CD4-positive, CD25-positive, alpha-beta regulatory T cell (primary cell): ENCODE data around the gene BTBD19. TPM values are rescaled to one million over a fixed set of nuclear protein-coding genes. Genes with fewer than 3 reads are reported as not detected.
"Not testable (repeated sequence)": the region's sequence is repeated elsewhere in the genome, so short reads cannot be mapped to it uniquely, and the experiment has no call there.

Source experiments
- ATAC-seq, 2 donors: fragments of 150-1000 bp; cut with Tn5 transposase; one replicate each; pipeline ENCODE4 v1.10.0; 2021; ENCODE audit warnings: low read depth in 2 of 2, moderate number of reproducible peaks in 2 of 2, moderate library complexity in 1 of 2
- DNase-seq, 3 donors: peaks; one replicate each; pipeline versions ENCODE4 v3.0.0 to v3.0.0-alpha.2; 2012 to 2022; ENCODE audit warnings: mixed read lengths in 1 of 3
- H3K27ac ChIP-seq: one replicate; pipeline ENCODE4 v1.7.0; 2013; ENCODE audit warnings: mild to moderate bottlenecking, low read length; ENCODE audit not compliant: insufficient read depth, poor library complexity, severe bottlenecking
- H3K27me3 ChIP-seq: one replicate; pipeline ENCODE4 v1.7.0; 2013; ENCODE audit warnings: low read length; ENCODE audit not compliant: control insufficient read depth, insufficient read depth
- H3K36me3 ChIP-seq: one replicate; pipeline ENCODE4 v1.7.0; 2013; ENCODE audit warnings: mild to moderate bottlenecking, low read length, moderate library complexity; ENCODE audit not compliant: control insufficient read depth, insufficient read depth
- H3K4me1 ChIP-seq: 2 replicates; pipeline ENCODE4 v1.7.0; 2013; ENCODE audit warnings: mild to moderate bottlenecking, low read length; ENCODE audit not compliant: insufficient read depth, control insufficient read depth, poor library complexity, severe bottlenecking
- H3K4me3 ChIP-seq: one replicate; pipeline ENCODE4 v1.7.0; 2013; ENCODE audit warnings: low read depth, mild to moderate bottlenecking, low read length, moderate library complexity
- H3K9me3 ChIP-seq, 2 experiments: 1 replicate in 1 of 2; 2 replicates in 1 of 2; pipeline ENCODE4 v1.7.0; 2013; ENCODE audit warnings: low read length in 2 of 2, mild to moderate bottlenecking in 1 of 2, moderate library complexity in 1 of 2; ENCODE audit not compliant: control insufficient read depth in 2 of 2
- H3K27ac Mint-ChIP-seq, 3 donors: one replicate each; pipeline ENCODE4 v1.8.0; 2020 to 2022; ENCODE audit warnings: mild to moderate bottlenecking in 3 of 3, mixed read lengths in 3 of 3, moderate library complexity in 2 of 3
- H3K27me3 Mint-ChIP-seq: one replicate; pipeline ENCODE4 v1.8.0; 2022; ENCODE audit warnings: mild to moderate bottlenecking, mixed read lengths
- H3K36me3 Mint-ChIP-seq: one replicate; pipeline ENCODE4 v1.8.0; 2020; ENCODE audit warnings: mixed read lengths
- H3K4me1 Mint-ChIP-seq, 4 donors: one replicate each; pipeline ENCODE4 v1.8.0; 2020 to 2022; ENCODE audit warnings: mixed read lengths in 4 of 4, mild to moderate bottlenecking in 1 of 4
- H3K4me3 Mint-ChIP-seq, 4 donors: one replicate each; pipeline ENCODE4 v1.8.0; 2020 to 2022; ENCODE audit warnings: mild to moderate bottlenecking in 4 of 4, mixed read lengths in 4 of 4, moderate library complexity in 3 of 4
- H3K9me3 Mint-ChIP-seq, 7 donors: one replicate each; pipeline ENCODE4 v1.8.0; 2020 to 2022; ENCODE audit warnings: mixed read lengths in 7 of 7, mild to moderate bottlenecking in 3 of 7, moderate library complexity in 2 of 7
- polyA plus RNA-seq, 4 donors: library from polyadenylated mRNA; unstranded; fragments of 300-500 nt; fragmentation: Illumina TruSeq; gene quantifications; one replicate each; pipeline ENCODE4 v1.2.3, GENCODE V29; 2021
- total RNA-seq: library from RNA; stranded (reverse); gene quantifications from one replicate; pipeline ENCODE4 v1.2.3, GENCODE V29; 2022

Gene BTBD19
- total and polyA plus RNA-seq, 5 donors from 2014 or later, result 0.31 to 45.4 (median 0.87) TPM; not detected in 2

- Mint-ChIP-seq H3K27ac (no peak overlapping the region), H3K36me3 (no peaks in the 10 kb centered on the region), H3K9me3 (peaks cover 0 to 2% (median 0%) of the 10 kb centered on the region in 7 donors), H3K27me3 (no peaks in the 10 kb centered on the region), H3K4me3 (peak overlapping the region in 1 of 4 donors; percentile 71), H3K4me1 (peaks cover 11 to 43% (median 28%) of the 10 kb centered on the region in 4 donors)
- DNase-seq, result no peak
- no peak overlapping the region for H3K4me3 ChIP-seq
- H3K4me1 ChIP-seq, result peaks cover 18% of the 10 kb centered on the region
- H3K27ac ChIP-seq, result no peak overlapping the region
- H3K36me3 ChIP-seq, result no peaks in the 10 kb centered on the region
- no peaks in the 10 kb centered on the region for H3K27me3 ChIP-seq
- no peaks in the 10 kb centered on the region for H3K9me3 ChIP-seq
- no peak for ATAC-seq
These were observed 13.9 kb downstream of the BTBD19 start for GRCh38 chr1:44822131-44822701.

GRCh38 chr1:44822981-44823451, 14.7 kb downstream of the BTBD19 start:
- Mint-ChIP-seq H3K4me3 (peak overlapping the region in 1 of 4 donors; percentile 71), H3K27ac (peak overlapping the region in 1 of 3 donors; percentile 31), H3K36me3 (no peaks in the 10 kb centered on the region), H3K4me1 (peaks cover 10 to 38% (median 22%) of the 10 kb centered on the region in 4 donors), H3K27me3 (no peaks in the 10 kb centered on the region), H3K9me3 (peaks cover 0 to under 1% (median 0%) of the 10 kb centered on the region in 7 donors)
- H3K27ac ChIP-seq, result no peak overlapping the region
- H3K4me1 ChIP-seq, result peaks cover 18% of the 10 kb centered on the region
- H3K9me3 ChIP-seq, result no peaks in the 10 kb centered on the region
- no peaks in the 10 kb centered on the region for H3K27me3 ChIP-seq
- no peaks in the 10 kb centered on the region for H3K36me3 ChIP-seq
- H3K4me3 ChIP-seq, result no peak overlapping the region
- ATAC-seq (no peak), DNase-seq (no peak)

- DNase-seq, H3K9me3 Mint-ChIP-seq, H3K9me3 ChIP-seq, H3K4me3 ChIP-seq, H3K27me3 Mint-ChIP-seq, ATAC-seq, H3K27ac Mint-ChIP-seq, H3K36me3 Mint-ChIP-seq, H3K36me3 ChIP-seq, H3K27ac ChIP-seq, H3K27me3 ChIP-seq: not testable (repeated sequence)
- H3K4me1 ChIP-seq, result peaks cover 12% of the 10 kb centered on the region
- Mint-ChIP-seq H3K4me3 (peak overlapping the region in 1 of 4 donors; percentile 22), H3K4me1 (peaks cover 7 to 26% (median 17%) of the 10 kb centered on the region in 4 donors)
These were observed 16.1 kb downstream of the BTBD19 start for GRCh38 chr1:44824392-44824791.

GRCh38 chr1:44826375-44827196, 18.3 kb downstream of the BTBD19 start:
- ATAC-seq, result peak in 1 of 2 donors; percentile 19
- H3K27ac ChIP-seq, result no peak overlapping the region

GRCh38 chr1:44827197-44828002, 19.1 kb downstream of the BTBD19 start:
- H3K36me3 ChIP-seq, result no peaks in the 10 kb centered on the region
- peaks cover 0 to 2% (median 0%) of the 10 kb centered on the region in 4 donors for H3K4me1 Mint-ChIP-seq
- no peak overlapping the region for H3K4me3 ChIP-seq
- H3K27ac ChIP-seq, result no peak overlapping the region
- no peaks in the 10 kb centered on the region for H3K9me3 ChIP-seq
- no peak overlapping the region for H3K4me3 Mint-ChIP-seq
- H3K27ac Mint-ChIP-seq, result no peak overlapping the region
- ATAC-seq (no peak), DNase-seq (no peak)
- H3K27me3 Mint-ChIP-seq, result no peaks in the 10 kb centered on the region
- H3K9me3 Mint-ChIP-seq, result no peaks in the 10 kb centered on the region
- no peaks in the 10 kb centered on the region for H3K27me3 ChIP-seq
- H3K36me3 Mint-ChIP-seq, result no peaks in the 10 kb centered on the region
- H3K4me1 ChIP-seq, result no peaks in the 10 kb centered on the region

More at GRCh38 chr1:44826375-44827196, 18.3 kb downstream of the BTBD19 start:
- H3K27me3 ChIP-seq, result no peaks in the 10 kb centered on the region
- H3K27ac Mint-ChIP-seq, result no peak overlapping the region
- peaks cover 0 to 5% (median 2%) of the 10 kb centered on the region in 4 donors for H3K4me1 Mint-ChIP-seq
- H3K4me3 Mint-ChIP-seq, result no peak overlapping the region
- H3K27me3 Mint-ChIP-seq, result no peaks in the 10 kb centered on the region
- no peaks in the 10 kb centered on the region for H3K36me3 ChIP-seq
- no peak for DNase-seq
- H3K9me3 Mint-ChIP-seq, result no peaks in the 10 kb centered on the region
- H3K9me3 ChIP-seq, result no peaks in the 10 kb centered on the region
- no peaks in the 10 kb centered on the region for H3K4me1 ChIP-seq
- no peak overlapping the region for H3K4me3 ChIP-seq
- no peaks in the 10 kb centered on the region for H3K36me3 Mint-ChIP-seq

GRCh38 chr1:44828003-44828651, 19.8 kb downstream of the BTBD19 start:
- Histone ChIP-seq H3K9me3 (no peaks in the 10 kb centered on the region), H3K4me1 (no peaks in the 10 kb centered on the region), H3K4me3 (no peak overlapping the region), H3K27me3 (no peaks in the 10 kb centered on the region), H3K36me3 (no peaks in the 10 kb centered on the region), H3K27ac (no peak overlapping the region)
- H3K36me3 Mint-ChIP-seq, result no peaks in the 10 kb centered on the region
- no peak for DNase-seq
- H3K4me1 Mint-ChIP-seq, result no peaks in the 10 kb centered on the region
- no peaks in the 10 kb centered on the region for H3K9me3 Mint-ChIP-seq
- H3K27ac Mint-ChIP-seq, result no peak overlapping the region
- no peak overlapping the region for H3K4me3 Mint-ChIP-seq
- no peak for ATAC-seq
- H3K27me3 Mint-ChIP-seq, result no peaks in the 10 kb centered on the region

GRCh38 chr1:44828841-44829440, 20.6 kb downstream of the BTBD19 start:
- Mint-ChIP-seq H3K9me3 (no peaks in the 10 kb centered on the region), H3K4me1 (no peaks in the 10 kb centered on the region), H3K36me3 (no peaks in the 10 kb centered on the region), H3K27me3 (no peaks in the 10 kb centered on the region), H3K27ac (no peak overlapping the region), H3K4me3 (no peak overlapping the region)
- no peaks in the 10 kb centered on the region for H3K27me3 ChIP-seq
- H3K36me3 ChIP-seq, result no peaks in the 10 kb centered on the region
- DNase-seq (no peak), ATAC-seq (no peak)
- H3K4me1 ChIP-seq, result no peaks in the 10 kb centered on the region
- no peak overlapping the region for H3K27ac ChIP-seq
- no peak overlapping the region for H3K4me3 ChIP-seq
- H3K9me3 ChIP-seq, result no peaks in the 10 kb centered on the region
